GM12892 (cell line): ENCODE measurements around the gene CFAP298.

Experiments
- POLR2A ChIP-seq: IDR thresholded peaks from 2 replicates; pipeline ENCODE4 v1.6.1; 2011; ENCODE audit warnings: low read depth, low read length, control low read depth
- POLR2AphosphoS5 ChIP-seq: IDR thresholded peaks from 2 replicates; pipeline ENCODE4 v1.6.1; 2011; ENCODE audit warnings: low read depth, low read length, control low read depth
- TAF1 ChIP-seq: IDR thresholded peaks from 2 replicates; pipeline ENCODE4 v1.6.1; 2011; ENCODE audit warnings: low read depth, mild to moderate bottlenecking, control low read depth, low read length, borderline replicate concordance

DNA sequence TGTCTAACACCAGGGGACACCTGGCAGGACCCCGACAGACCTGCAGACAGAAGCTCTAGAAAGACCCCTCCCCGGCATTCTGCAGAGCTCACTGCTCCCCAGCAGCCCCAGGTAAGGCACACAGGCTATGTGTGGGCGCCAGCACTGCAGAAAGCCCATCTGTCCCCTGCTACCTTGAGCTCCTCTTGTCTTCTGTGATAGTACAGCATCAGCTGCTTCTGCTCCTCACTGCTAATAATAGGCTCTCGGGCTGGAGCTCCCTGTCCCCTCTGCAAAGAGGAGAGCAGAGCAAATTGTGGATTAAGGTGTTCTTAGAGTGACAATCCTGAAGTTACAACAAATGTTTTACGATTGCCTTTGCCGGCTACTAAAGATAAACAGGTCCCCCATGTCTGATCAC is 10.1 kb downstream of the CFAP298 start:
- no peak for TF ChIP-seq POLR2A
- no peak for TF ChIP-seq TAF1
- no peak for TF ChIP-seq POLR2AphosphoS5
